RCC 7860 (cell line): ENCODE results near the gene SGSM1.
A peak's percentile ranks its signal among the peaks of the same experiment; 100 is the strongest.
"Not testable (repeated sequence)": the region's sequence is repeated elsewhere in the genome, so short reads cannot be mapped to it uniquely, and the experiment has no call there.

ENCODE experiments used
- DNase-seq: peaks from one replicate; pipeline ENCODE4 v3.0.0-alpha.2; 2015; ENCODE audit warnings: low spot score
- FAIRE-seq: peaks from 2 replicates; lab custom pipeline; 2012; peaks lifted over from hg19 to GRCh38; lab: Jason Lieb, UNC

The SGSM1 gene

DNA sequence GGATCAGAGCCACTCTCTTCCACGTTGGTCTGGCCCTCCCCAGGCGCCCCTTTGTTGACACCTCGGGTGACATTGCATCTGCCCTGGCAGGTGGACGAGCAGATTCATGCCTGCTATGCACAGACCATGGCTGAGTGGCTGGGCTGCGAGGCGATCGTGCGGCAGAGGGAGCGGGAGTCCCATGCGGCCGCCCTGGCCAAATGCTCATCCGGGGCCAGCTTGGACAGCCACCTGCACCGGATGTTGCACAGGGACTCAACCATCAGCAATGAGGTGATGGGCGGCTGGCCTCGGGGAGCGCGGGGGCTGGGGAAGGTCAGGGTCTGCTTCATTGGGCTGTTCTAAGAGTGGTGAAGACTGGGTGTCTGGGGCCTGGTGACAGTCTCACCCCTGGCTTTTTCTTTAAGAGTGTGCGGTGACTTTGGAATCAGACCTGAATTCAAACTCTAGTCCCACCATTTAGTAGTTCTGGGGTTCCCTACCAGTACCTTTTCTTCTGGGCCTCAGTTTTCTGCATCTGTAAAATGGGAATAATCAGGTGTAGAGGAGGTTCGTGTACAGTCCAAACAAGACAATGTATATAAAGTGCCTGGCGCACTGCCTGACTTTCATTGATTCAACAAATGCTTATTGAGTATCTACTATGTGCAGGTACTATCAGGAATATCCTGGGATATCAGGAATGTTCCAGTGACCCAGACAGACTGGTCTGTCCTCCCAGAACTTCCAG lies 87.5 kb downstream of the SGSM1 start:
- DNase-seq (no peak), FAIRE-seq (no peak)

DNA sequence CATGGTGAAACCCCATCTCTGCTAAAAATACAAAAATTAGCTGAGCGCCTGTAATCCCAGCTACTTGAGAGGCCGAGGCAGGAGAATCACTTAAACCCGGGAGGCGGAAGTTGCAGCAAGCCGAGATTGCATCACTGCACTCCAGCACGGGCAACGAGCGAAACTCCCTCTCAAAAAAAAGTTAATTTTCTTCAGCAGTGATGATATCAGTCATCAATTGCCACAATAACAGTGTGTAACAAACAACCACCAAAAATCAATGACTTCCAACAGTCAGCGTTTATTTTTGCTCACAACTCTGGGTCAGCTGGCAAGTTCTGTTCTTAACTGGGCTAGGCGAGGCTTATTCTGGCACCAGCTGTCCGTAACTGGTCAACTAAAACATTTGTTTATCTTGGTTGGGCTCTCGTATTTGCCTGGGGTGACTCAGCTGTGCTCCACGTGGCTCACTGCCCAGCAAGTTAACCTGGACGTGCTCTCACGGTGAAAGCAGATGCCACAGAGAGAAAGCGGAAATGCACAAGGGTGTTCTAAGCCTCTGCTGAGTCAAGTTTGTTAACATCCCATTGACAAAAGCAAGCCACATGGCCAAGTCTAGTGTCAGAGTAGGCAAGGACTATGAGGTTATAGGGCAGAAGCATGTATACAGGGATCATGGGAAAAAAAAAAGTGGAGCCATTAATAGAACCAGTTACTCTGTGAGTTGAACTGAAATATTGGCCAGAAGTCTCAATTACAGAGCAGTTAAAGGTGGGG lies 88.4 kb downstream of the SGSM1 start:
- DNase-seq (peak; percentile 92), FAIRE-seq (peak; percentile 93)

DNA sequence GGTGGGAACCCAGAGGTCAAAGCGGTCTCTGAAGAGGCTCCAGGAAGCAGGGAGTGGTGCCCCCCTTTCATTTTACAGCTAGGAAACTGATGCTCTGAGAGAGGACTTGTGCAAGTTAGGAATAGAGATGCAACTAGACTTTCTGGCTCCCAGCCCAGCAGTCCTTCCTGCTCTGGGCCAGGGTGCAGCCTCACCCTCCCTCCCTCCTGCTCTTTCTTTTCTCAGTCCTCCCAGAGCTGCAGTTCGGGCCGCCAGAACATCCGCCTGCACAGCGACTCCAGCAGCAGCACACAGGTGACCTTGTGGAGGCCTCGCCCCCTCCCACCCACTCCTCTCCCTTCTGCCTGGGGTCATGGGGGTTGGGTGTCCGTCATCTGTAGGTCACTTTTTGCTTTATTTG lies 89.0 kb downstream of the SGSM1 start:
- no peak for FAIRE-seq
- no peak for DNase-seq

DNA sequence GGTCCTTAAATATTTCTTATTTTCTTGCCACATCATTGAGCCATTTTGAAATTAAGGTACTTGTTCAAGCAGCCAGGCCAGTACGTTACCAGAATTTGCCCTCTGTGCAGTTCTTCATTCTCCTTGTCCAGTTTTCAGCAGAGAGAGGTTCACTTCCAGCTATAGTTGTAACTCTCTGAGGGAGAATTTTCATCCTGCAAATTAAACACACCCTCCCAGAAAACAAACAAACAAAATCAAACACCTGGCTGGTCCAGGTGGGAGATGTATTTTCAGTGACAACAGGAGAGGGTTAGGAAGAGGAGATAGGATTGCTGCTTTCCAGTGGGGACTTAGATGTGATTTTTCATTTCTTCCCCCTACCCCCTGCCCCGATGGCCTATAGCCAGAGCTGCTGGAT lies 95.4 kb downstream of the SGSM1 start:
- no peak for DNase-seq
- no peak for FAIRE-seq

DNA sequence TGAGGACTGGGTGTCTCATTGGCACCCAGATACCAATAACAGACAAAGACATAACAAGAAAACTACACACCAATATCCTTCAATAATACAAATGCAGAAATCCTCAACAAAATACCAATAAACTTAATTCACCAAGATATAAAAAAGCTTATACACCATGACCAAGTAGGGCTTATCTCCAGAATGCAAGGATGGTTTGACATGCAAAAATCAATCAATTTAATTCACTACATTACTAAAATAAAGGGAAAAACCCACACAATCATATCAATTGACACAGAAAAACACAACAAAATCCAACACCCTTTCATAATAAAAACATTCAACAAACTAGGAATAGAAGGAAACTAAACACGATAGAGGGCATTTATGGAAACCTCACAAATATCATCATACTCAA lies 99.9 kb downstream of the SGSM1 start:
- no peak for DNase-seq
- no peak for FAIRE-seq

DNA sequence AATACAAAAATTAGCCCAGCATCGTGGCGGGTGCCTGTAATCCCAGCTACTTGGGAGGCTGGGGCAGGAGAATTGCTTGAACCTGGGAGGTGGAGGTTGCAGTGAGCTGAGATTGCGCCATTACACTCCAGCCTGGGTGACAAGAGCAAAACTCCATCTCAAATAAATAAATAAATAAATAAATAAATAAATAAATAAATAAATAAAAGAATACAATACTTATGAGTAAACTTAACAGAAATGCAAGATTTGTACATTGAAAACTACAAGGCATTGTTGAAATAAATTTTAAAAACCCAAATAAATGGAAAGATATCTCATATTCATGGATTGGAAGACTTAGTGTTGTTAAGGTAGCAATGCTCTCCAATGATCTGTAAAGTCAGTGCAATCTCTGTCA lies 101.1 kb downstream of the SGSM1 start:
- DNase-seq, FAIRE-seq: not testable (repeated sequence)

DNA sequence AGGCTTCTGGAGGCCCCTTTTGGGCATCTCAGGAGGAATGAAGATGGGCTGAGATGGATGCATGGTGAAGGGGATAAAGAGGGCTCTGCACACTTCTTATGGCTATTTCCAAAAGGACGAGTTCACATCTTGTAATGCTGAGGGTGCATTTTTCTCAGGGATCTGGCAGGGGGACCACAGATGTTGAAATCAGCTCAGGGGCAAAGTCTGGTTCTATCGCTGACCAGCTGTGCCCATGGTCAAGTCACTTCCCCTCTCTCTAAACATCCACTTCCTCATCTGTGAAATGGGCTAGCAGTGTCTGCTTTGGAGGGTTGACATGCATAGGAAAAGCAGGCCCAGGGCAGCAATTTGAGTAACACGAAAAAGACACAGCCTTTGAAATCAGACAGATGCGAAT lies 114.0 kb downstream of the SGSM1 start:
- FAIRE-seq, result no peak
- no peak for DNase-seq

DNA sequence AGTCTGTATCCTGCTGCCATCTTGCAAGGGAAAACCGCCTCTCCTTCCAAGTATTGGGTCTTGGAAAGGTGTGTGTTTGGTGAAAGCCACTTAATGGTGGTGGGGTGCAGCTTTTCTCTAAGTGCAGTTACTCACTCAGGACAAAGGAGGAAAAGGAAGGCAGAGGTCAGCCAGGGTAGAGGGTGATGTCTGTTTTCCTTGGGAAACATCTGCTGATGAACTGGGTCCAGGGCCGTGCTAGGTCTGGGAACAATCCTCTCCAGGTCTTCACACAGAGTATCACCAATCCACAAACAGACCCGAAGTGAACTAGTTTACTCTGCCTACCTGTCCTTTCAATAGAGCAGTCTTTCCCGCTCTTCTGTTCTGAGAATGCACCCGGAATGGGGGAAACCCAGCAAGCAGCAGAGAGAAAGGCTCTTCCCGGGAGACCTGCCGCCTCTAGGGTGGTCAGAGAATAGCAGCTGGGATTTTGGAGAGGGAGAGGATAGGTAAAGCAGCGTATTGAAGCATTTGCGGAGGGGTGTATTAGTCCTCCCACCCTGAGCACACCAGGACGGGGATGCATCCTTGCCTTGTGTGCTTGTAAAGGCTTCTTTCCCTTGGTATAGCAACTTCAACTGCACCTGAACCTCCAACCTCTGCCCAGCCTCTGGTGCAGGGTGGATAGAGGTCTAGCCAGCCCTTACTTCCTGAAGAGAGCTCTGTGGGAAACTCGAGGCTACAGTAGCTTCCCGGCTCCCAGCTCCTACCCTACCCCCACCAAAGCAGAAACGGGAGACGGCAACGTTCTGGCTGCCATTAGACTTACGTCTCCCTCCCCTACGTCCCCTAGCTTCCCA lies 119.8 kb downstream of the SGSM1 start:
- FAIRE-seq (no peak), DNase-seq (no peak)

DNA sequence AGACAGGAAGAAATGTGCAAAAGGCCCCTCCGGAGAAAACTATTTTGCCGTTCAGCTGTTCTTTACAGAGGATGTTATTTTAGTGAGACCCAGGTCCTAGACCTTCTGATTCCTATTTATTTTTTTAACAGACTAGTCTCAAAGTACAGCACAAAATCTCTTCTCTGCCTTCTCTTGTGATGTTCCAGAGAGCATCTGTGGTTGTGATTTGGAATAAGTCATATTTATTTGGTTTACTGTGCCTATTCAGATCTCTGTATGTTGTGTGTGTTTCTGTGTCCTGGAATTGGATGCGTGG lies 120.4 kb downstream of the SGSM1 start:
- DNase-seq, result no peak
- no peak for FAIRE-seq

DNA sequence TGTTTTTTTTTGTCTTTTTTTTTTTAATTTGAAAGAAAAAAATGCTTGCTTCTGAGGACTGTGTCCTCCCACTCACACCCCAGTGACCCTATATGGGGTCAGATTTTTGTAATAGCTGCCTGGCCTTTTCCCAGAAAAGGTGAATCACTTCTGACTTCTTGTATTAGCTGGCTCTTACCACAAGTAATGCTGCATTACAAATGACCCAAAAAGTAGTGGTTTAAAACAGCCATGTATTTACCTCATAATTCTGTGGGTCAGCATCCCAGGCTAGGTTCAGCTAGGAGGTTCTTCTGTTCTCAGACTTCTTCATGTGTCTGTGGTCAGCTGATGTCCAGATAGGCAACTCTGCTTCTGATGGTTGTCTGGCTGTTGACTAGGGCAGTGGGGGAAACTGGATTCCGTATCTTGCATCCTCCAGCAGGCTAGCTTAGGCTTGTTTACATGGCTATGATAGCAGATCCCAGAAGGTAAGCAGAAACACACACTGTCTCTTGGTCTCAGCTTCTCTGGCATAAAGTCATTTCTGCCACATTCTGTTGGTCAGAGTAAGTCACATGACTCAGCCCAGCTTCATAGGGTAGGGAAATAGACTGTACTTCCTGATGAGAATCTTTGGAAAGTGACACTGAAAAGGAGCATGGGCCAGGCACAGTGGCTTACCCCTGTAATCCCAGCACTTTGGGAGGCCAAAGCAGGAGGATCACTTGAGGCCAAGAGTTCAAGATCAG lies 121.0 kb downstream of the SGSM1 start:
- FAIRE-seq (no peak), DNase-seq (no peak)

DNA sequence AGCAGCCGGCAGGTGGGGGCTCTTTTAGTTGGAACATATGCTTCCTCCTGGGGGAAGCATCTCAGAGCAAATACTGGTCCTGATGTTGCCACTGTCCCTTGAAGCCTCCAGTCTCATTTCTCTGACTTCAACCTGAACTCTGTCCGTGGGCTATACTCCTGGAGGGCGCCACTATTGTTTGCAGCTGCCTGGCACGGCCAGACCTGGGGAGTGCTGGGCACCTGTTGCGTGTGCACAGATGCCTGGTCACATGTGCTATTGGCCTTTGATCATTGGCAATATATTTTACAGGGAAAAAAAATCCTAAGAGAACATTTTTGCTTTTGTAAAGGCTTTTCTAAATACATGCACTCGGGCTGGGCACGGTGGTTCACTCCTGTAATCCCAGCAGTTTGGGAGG lies 122.3 kb downstream of the SGSM1 start:
- DNase-seq (no peak), FAIRE-seq (no peak)

DNA sequence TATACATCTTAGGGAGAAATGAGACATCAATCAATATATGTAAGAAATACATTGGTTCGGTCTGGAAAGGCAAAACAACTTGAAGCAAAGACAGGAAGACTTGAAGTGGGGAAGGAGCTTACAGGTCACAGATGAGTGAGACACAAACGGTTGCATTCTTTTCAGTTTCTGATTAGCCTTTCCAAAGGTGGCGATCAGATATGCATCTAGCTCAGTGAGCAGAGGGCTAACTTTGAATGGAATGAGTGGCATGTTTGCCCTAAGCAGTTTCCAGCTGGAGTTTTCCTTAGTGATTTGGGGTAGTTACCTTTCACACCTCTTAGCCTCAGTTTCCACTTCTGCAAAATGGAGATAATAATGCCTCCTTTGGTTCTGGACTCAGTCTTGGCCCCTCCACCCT lies 124.7 kb downstream of the SGSM1 start:
- DNase-seq (no peak), FAIRE-seq (no peak)

DNA sequence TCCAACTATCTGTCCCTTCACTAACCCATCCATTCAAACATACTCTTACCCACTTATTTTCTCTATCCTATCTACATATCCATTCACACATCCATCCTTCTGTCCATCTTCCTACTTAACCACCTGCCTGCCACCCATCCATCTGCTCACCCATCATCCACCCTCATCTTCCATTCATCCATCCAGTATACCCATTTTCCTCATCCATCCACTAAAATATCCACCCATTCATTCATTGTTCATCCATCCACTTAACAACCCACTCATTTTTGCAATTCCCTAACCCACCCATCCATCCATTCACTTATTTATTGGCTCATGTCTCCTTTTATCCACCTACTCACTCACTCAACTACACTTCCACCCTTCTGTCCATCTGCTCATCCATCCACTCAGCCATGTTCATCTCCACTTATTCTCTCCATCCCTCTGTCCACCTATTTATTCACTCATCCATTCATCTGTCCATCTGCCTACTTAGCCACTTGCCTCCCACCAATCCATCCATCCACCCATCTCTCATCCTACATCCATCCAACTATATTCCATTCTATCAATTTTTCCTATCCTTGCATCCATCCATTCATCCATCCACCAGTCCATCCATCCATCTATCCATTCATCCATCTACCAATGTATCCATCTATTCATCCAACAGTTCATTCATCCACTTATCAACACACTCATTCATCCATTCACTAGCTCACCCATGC lies 129.9 kb downstream of the SGSM1 start:
- FAIRE-seq, result no peak
- no peak for DNase-seq

DNA sequence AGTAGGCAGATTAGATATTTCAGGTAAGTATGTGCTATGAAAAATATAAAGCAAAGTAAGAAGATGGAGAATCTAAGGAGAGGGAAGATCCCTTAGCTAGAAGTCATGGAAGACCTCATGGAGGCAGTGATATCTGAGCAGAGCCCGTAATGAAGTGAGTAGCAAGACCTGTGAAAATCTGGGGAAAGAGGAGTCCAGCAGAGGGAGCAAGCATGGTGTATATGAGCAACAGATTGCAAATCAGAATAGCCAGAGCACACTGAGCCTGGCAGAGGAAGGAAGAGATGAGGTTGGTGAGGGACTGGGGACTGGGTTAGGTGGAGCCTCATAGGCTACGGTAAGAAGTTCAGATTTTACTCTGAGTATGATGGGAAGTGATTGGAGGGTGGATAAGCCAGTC lies 131.1 kb downstream of the SGSM1 start:
- FAIRE-seq, result no peak
- DNase-seq, result no peak

DNA sequence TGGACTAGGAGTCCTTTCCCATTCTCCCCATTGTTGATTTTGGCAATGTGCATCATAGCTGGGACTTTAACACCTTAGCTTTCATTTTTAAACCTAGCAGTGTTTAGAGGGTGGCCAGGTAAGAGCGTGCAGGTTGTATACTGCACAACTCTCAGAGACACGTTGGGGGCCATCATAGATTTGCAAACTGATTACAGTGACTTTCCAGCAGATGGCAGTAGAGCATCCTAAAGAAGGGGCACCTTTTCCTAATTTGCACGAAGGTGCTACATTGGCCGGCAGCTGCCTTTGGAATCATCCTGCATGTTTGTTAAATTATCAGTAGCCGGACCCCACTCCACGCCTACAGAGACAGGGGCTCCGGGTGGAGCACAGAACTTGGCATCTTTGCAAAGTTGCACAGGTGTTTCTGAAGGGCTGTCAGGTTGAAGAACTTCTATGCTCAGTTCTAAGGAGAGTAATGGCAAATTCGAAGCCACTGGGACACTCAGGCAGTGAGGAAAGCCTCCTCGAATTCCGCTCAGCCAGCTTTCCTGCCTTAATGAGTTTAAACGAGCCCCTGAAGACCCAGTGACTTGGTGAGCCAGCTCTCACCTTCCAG lies 132.8 kb downstream of the SGSM1 start:
- FAIRE-seq, result no peak
- peak; percentile 28 for DNase-seq

DNA sequence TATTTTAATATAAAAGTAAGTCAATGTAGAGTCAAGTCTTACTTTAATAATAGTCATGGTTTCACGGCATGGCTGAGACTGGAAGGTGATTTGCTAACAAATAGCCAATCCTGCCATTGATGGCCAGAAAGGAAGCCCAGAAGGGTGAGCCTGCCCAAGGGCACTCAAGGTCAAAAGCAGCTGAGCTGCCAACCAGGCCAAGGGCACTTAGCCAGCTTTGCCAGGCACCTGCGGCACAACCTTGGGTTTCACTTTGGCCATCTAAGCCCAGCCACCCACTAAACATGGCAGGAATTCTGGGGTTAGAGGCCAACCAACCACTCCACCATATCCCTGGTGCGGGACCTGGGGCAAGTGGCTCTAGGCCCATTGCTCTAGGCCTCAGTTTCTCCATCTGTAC lies 136.3 kb downstream of the SGSM1 start:
- FAIRE-seq, result no peak

DNA sequence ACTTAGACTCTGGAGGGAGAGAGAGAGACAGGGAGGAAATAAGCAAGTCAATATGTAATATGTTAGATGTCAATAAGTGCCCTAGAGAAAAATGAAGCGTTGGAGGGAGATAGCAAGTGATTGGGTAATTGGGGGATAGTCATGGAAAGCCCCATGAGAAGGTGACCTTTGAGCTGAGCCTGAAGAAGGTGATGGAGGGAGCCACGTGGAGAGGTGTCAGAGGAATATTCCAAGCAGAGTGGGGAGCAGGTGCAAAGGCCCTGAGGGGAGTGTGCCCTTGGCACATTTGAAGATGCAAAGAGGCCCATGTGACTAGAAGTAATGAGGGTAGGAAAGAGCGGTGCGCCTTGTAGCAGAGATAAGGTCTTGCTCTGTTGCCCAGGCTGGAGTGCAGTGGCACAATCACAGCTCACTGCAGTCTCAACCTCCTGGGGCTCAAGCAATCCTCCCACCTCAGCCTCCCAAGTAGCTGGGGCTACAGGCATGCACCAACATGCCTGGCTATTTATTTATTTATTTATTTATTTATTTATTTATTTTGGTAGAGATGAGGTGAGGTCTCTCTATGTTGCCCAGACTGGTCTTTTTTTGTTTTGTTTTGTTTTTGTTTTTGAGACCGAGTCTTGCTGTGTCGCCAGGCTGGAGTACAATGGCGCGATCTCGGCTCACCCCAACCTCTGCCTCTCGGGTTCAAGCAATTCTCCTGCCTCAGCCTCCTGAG lies 138.4 kb downstream of the SGSM1 start:
- no peak for FAIRE-seq
- DNase-seq, result no peak

More for the DNA sequence above, 136.3 kb downstream of the SGSM1 start:
- no peak for DNase-seq

DNA sequence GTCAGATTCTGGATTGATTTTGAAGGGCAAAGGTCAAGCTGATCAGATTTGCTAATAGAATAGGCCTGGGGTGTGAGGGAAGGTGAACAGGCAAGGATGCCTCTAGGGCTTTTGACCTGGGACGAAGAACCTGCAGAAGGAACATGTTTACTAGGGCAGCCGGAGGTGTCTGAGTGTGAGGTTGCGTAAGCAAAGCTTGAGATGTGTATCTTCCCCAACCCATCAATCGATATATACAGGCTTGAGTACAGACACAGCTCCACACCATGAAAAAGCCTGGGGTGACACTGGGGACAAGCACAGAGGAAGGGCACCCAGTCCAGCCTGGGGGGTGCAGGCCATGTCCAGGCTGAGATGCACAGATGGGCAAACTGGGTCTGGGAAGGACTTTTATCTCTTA lies 139.4 kb downstream of the SGSM1 start:
- DNase-seq (no peak), FAIRE-seq (no peak)

DNA sequence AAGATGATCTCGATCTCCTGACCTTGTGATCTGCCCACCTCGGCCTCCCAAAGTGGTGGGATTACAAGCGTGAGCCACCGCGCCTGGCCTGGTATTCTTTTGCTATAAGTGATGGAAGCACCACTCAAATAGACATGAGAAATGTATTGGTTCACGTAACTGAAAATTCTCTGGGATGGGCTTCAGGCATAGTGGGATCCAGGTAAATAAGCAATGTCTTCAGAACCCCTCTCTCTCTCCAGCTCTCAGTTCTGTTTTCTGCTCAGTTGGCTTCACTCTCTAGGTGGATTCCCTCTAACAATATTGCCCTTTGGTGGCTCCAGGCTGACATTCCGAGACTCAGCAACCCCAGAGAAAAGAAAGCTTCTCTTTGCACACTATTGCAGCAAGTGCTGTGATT lies 141.4 kb downstream of the SGSM1 start:
- DNase-seq, result no peak
- FAIRE-seq, result no peak
